ENCODE measurements around the gene ALB. TPM values are rescaled to one million over a fixed set of nuclear protein-coding genes. Genes with fewer than 3 reads are reported as not detected.

Gene ALB
- total RNA-seq, 4 donors from 2014 or later, result 0.32 TPM; not detected in 3

DNA sequence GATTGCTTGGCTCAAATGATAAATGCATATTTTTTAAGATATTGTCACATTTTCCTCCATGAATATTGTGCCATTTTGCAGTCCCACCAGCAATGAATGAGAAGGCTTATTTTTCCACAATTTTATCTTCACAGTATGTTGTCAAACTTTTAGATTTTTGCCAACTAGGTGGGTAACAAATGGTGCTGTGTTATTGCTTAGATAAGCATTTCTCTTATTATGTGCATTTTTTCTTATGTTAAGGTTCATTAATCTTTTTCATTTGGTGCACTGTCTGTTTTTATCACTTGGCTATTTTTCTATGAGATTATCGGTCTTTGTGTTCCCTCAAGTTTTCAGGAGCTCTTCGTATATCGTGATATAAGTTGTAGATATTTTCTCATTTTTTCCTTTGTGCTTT, 64.1 kb downstream of the ALB start:
- Histone ChIP-seq H3K9me3 (no peaks in the 10 kb centered on the region), H3K27me3 (no peaks in the 10 kb centered on the region), H3K4me3 (no peak overlapping the region), H3K4me1 (no peaks in the 10 kb centered on the region), H3K36me3 (no peaks in the 10 kb centered on the region), H3K27ac (replicated peaks in 1 of 4) (no peak overlapping the region)
- no peak for DNase-seq (ENCODE audit: extremely low spot score)
- TF ChIP-seq EP300 (IDR thresholded peaks at IDR 0.05) (no peak), POLR2A (IDR thresholded peaks at IDR 0.05; ENCODE audit: low read depth) (no peak), POLR2AphosphoS5 (IDR thresholded peaks at IDR 0.05) (no peak)
- TF ChIP-seq, protein P1, sequence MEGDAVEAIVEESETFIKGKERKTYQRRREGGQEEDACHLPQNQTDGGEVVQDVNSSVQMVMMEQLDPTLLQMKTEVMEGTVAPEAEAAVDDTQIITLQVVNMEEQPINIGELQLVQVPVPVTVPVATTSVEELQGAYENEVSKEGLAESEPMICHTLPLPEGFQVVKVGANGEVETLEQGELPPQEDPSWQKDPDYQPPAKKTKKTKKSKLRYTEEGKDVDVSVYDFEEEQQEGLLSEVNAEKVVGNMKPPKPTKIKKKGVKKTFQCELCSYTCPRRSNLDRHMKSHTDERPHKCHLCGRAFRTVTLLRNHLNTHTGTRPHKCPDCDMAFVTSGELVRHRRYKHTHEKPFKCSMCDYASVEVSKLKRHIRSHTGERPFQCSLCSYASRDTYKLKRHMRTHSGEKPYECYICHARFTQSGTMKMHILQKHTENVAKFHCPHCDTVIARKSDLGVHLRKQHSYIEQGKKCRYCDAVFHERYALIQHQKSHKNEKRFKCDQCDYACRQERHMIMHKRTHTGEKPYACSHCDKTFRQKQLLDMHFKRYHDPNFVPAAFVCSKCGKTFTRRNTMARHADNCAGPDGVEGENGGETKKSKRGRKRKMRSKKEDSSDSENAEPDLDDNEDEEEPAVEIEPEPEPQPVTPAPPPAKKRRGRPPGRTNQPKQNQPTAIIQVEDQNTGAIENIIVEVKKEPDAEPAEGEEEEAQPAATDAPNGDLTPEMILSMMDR (IDR thresholded peaks at IDR 0.05), result no peak
- intact Hi-C loops (cut with DNase I), result no loop called here
- WGBS, result 96% methylated on average over 3 of the region's 3 CpGs

DNA sequence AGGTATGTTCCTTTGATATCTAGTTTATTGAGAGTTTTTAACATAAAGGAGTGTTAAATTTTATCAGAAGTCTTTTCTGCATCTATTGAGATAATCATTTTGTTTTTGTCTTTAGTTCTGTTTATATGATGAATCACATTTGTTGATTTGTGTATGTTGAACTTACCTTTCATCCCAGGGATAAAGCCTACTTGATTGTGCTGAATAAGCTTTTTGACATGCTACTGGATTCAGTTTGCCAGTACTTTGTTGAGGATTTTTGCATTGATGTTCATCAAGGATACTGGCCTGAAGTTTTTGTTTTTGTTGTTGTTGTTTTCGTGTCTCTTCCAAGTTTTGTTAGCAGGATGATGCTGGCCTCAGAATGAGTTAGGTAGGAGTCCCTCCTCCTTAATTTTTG, 66.6 kb downstream of the ALB start:
- Histone ChIP-seq H3K27ac (replicated peaks in 1 of 4) (no peak overlapping the region), H3K9me3 (no peaks in the 10 kb centered on the region), H3K4me3 (no peak overlapping the region), H3K36me3 (no peaks in the 10 kb centered on the region), H3K4me1 (no peaks in the 10 kb centered on the region), H3K27me3 (no peaks in the 10 kb centered on the region)
- 79% methylated on average over 1 of the region's 1 CpG for WGBS
- TF ChIP-seq EP300 (IDR thresholded peaks at IDR 0.05) (no peak), POLR2AphosphoS5 (IDR thresholded peaks at IDR 0.05) (no peak), POLR2A (IDR thresholded peaks at IDR 0.05; ENCODE audit: low read depth) (no peak)
- TF ChIP-seq, protein P1 (IDR thresholded peaks at IDR 0.05), result no peak
- intact Hi-C loops (cut with DNase I), result no loop called here
- no peak for DNase-seq (ENCODE audit: extremely low spot score)

Other genes starting within 250 kb of the ALB start
- 10 to 100 TPM; 47.9 to 58.1 (median 54.7) TPM for gene ANKRD17, start 145.5 kb upstream of the ALB start, total RNA-seq
- gene AFP, start 31.9 kb downstream of the ALB start, total RNA-seq, result not detected
- gene AFM, start 77.5 kb downstream of the ALB start, total RNA-seq, result not detected
- gene RASSF6, start 216.1 kb downstream of the ALB start, total RNA-seq, result 1 to 10 TPM in 1 of 4 donors, under 1 TPM in 3; 0.26 to 1.2 (median 0.62) TPM

Data from esophagus muscularis mucosa (tissue), 4 donors.